H1 (cell line): ENCODE results near the gene PRKCA. TPM values are rescaled to one million over a fixed set of nuclear protein-coding genes. Genes with fewer than 3 reads are reported as not detected.

Experiments
- CTCF ChIA-PET: fragments of 300-600 bp; sonication (Branson Sonifier 250); formaldehyde crosslinking; loops from one replicate; lab custom pipeline; 2021; ENCODE audit not compliant: partially characterized antibody; lab: Charles Lee
- POLR2A ChIA-PET: fragments of 300-600 bp; sonication (Branson Sonifier 250); formaldehyde crosslinking; loops from one replicate; lab custom pipeline; 2021; ENCODE audit warnings: inconsistent platforms; ENCODE audit not compliant: partially characterized antibody; lab: Charles Lee
- DNase-seq, 2 experiments: peaks; one replicate each; pipeline versions ENCODE4 v3.0.0 to v3.0.0-alpha.2; 2010 to 2022; ENCODE audit warnings: low spot score in 2 of 2, low read depth in 1 of 2, mixed read lengths in 1 of 2
- FAIRE-seq: peaks from 2 replicates; lab custom pipeline; 2011; peaks lifted over from hg19 to GRCh38; lab: Jason Lieb, UNC
- H2AFZ ChIP-seq: 2 replicates; pipeline ENCODE4 v1.8.1; 2012; ENCODE audit warnings: low read length, inconsistent platforms
- H2AK5ac ChIP-seq: 2 replicates; pipeline ENCODE4 v1.6.1; 2013; ENCODE audit warnings: low read depth, low read length
- H2BK120ac ChIP-seq: replicated peaks from 2 replicates; pipeline ENCODE3; 2013; ENCODE audit warnings: low read depth, low read length, inconsistent platforms
- H2BK12ac ChIP-seq: 2 replicates; pipeline ENCODE4 v1.6.1; 2013; ENCODE audit warnings: low read depth, low read length
- H2BK15ac ChIP-seq: 2 replicates; pipeline ENCODE4 v1.6.1; 2013; ENCODE audit warnings: low read length
- H2BK20ac ChIP-seq: 2 replicates; pipeline ENCODE4 v1.6.1; 2013; ENCODE audit warnings: low read length
- H2BK5ac ChIP-seq: 2 replicates; pipeline ENCODE4 v1.6.1; 2013; ENCODE audit warnings: low read depth, low read length
- H3K14ac ChIP-seq: 2 replicates; pipeline ENCODE4 v1.6.1; 2013; ENCODE audit warnings: inconsistent platforms; ENCODE audit not compliant: insufficient read length
- H3K18ac ChIP-seq: 2 replicates; pipeline ENCODE4 v1.6.1; 2013; ENCODE audit warnings: low read length; ENCODE audit errors: extremely low read depth
- H3K23ac ChIP-seq: 2 replicates; pipeline ENCODE4 v1.6.1; 2013; ENCODE audit warnings: inconsistent platforms; ENCODE audit not compliant: insufficient read length
- H3K23me2 ChIP-seq: 2 replicates; pipeline ENCODE4 v1.6.1; 2013; ENCODE audit warnings: low read depth, low read length
- H3K27ac ChIP-seq: 2 replicates; pipeline ENCODE4 v1.6.1; 2011; ENCODE audit warnings: low read depth, low read length, inconsistent platforms
- H3K27me3 ChIP-seq, 4 experiments: replicated peaks in 1 of 4; 1 replicate in 1 of 4; 2 replicates in 3 of 4; pipeline versions ENCODE4 v1.6.1 to v1.8.1; 2011 to 2013; ENCODE audit warnings: low read length in 3 of 4, mild to moderate bottlenecking in 3 of 4, inconsistent platforms in 2 of 4, mixed read lengths in 2 of 4, moderate library complexity in 1 of 4; ENCODE audit not compliant: control insufficient read depth in 3 of 4, insufficient read depth in 3 of 4; ENCODE audit errors: extremely low read depth in 1 of 4
- H3K36me3 ChIP-seq, 4 experiments: 2 replicates each; pipeline versions ENCODE4 v1.6.1 to v1.8.1; 2011 to 2013; ENCODE audit warnings: mild to moderate bottlenecking in 4 of 4, low read length in 3 of 4, moderate library complexity in 2 of 4, control low read depth in 1 of 4, inconsistent platforms in 1 of 4; ENCODE audit not compliant: insufficient read depth in 4 of 4, control insufficient read depth in 2 of 4
- H3K4ac ChIP-seq: replicated peaks from 2 replicates; pipeline ENCODE3; 2013; ENCODE audit warnings: low read length, low read depth, mixed read lengths, inconsistent platforms; ENCODE audit not compliant: insufficient read length
- H3K4me1 ChIP-seq, 4 experiments: replicated peaks in 1 of 4; 1 replicate in 1 of 4; 2 replicates in 3 of 4; pipeline versions ENCODE4 v1.6.1 to v1.8.1; 2011 to 2013; ENCODE audit warnings: low read length in 3 of 4, inconsistent platforms in 2 of 4, mixed read lengths in 1 of 4; ENCODE audit not compliant: insufficient read depth in 4 of 4, control insufficient read depth in 3 of 4
- H3K4me2 ChIP-seq, 2 experiments: 2 replicates each; pipeline versions ENCODE4 v1.6.1 to v1.8.1; 2011 to 2013; ENCODE audit warnings: low read depth in 2 of 2, low read length in 2 of 2, control low read depth in 1 of 2, inconsistent platforms in 1 of 2, mild to moderate bottlenecking in 1 of 2; ENCODE audit not compliant: insufficient read depth in 1 of 2
- H3K4me3 ChIP-seq, 4 experiments: fragments of 200-600, 300-600 bp in 1 of 4; sonication (generic), shearing (Covaris generic), sonication (Bioruptor Twin) in 1 of 4; 2 replicates each; pipeline versions ENCODE4 v1.5.1 to v1.8.1; 2011 to 2016; ENCODE audit warnings: low read length in 4 of 4, low read depth in 3 of 4, control low read depth in 2 of 4, inconsistent platforms in 2 of 4, mild to moderate bottlenecking in 2 of 4, mixed read lengths in 1 of 4, moderate library complexity in 1 of 4; ENCODE audit not compliant: insufficient read depth in 2 of 4; ENCODE audit errors: extremely low read depth in 1 of 4
- H3K56ac ChIP-seq: replicated peaks from 2 replicates; pipeline ENCODE3; 2013; ENCODE audit warnings: low read depth, mild to moderate bottlenecking, mixed read lengths, low read length, inconsistent platforms; ENCODE audit not compliant: insufficient read length
- H3K79me1 ChIP-seq: 2 replicates; pipeline ENCODE4 v1.6.1; 2013; ENCODE audit warnings: low read depth, low read length, control low read depth
- H3K79me2 ChIP-seq, 2 experiments: 2 replicates each; pipeline versions ENCODE4 v1.6.1 to v1.8.1; 2012 to 2013; ENCODE audit warnings: low read length in 2 of 2, mild to moderate bottlenecking in 2 of 2, inconsistent platforms in 1 of 2; ENCODE audit not compliant: insufficient read depth in 2 of 2, control insufficient read depth in 1 of 2
- H3K9ac ChIP-seq, 4 experiments: replicated peaks in 1 of 4; 1 replicate in 1 of 4; 2 replicates in 3 of 4; pipeline versions ENCODE4 v1.6.1 to v1.8.1; 2011 to 2013; ENCODE audit warnings: low read depth in 3 of 4, low read length in 3 of 4, control low read depth in 2 of 4, mild to moderate bottlenecking in 2 of 4, moderate library complexity in 2 of 4, inconsistent platforms in 1 of 4; ENCODE audit errors: extremely low read depth in 1 of 4
- H3K9me3 ChIP-seq, 2 experiments: 2 replicates each; pipeline versions ENCODE4 v1.6.1 to v1.8.1; 2012 to 2013; ENCODE audit warnings: mild to moderate bottlenecking in 2 of 2, moderate library complexity in 2 of 2, control low read depth in 1 of 2, inconsistent platforms in 1 of 2, low read depth in 1 of 2, low read length in 1 of 2, mixed read lengths in 1 of 2; ENCODE audit not compliant: insufficient read depth in 2 of 2
- H4K20me1 ChIP-seq, 2 experiments: replicated peaks in 1 of 2; 2 replicates each; pipeline versions ENCODE3 to v1.8.1; 2011 to 2013; ENCODE audit warnings: inconsistent platforms in 2 of 2, low read length in 2 of 2, mild to moderate bottlenecking in 1 of 2; ENCODE audit not compliant: insufficient read depth in 2 of 2, control insufficient read depth in 1 of 2
- H4K5ac ChIP-seq: 2 replicates; pipeline ENCODE4 v1.6.1; 2013; ENCODE audit warnings: low read length, low read depth, mixed read lengths, inconsistent platforms; ENCODE audit not compliant: insufficient read length
- H4K8ac ChIP-seq: 2 replicates; pipeline ENCODE4 v1.8.0; 2013; ENCODE audit warnings: mild to moderate bottlenecking, moderate library complexity, low read length, inconsistent platforms; ENCODE audit not compliant: insufficient read depth; ENCODE audit errors: extremely low read depth
- H4K91ac ChIP-seq: replicated peaks from 2 replicates; pipeline ENCODE3; 2013; ENCODE audit warnings: low read length, mixed read lengths, inconsistent platforms; ENCODE audit not compliant: insufficient read length
- BACH1 ChIP-seq: IDR thresholded peaks from 2 replicates; pipeline ENCODE4 v1.6.1; 2012; ENCODE audit warnings: low read length, improper control_type of control experiment
- SP4 ChIP-seq: IDR thresholded peaks from 2 replicates; pipeline ENCODE4 v1.6.1; 2012; ENCODE audit warnings: low read length, inconsistent platforms
- whole genome bisulfite sequencing, 2 experiments: shearing (Covaris generic) in 1 of 2; methylation state at CpG; one replicate each; pipeline versions ENCODE4 v1.1.6 to v1.1.7; 2013 to 2015; ENCODE audit warnings: low lambda C conversion rate in 2 of 2, mixed read lengths in 2 of 2, inconsistent platforms in 1 of 2, low coverage in 1 of 2, missing lambda C conversion rate in 1 of 2; ENCODE audit not compliant: insufficient replicate concordance in 2 of 2, insufficient coverage in 1 of 2, insufficient read length in 1 of 2; ENCODE audit errors: extremely low coverage in 1 of 2, missing lambda C conversion rate in 1 of 2; 5-methylcytosine and 5-hydroxymethylcytosine counted together
- polyA plus RNA-seq, 7 experiments: library from polyadenylated mRNA; depleted of rRNA in 3 of 7; stranded (reverse) in 5 of 7; unstranded in 2 of 7; fragments of >200 nt in 5 of 7; fragments of 200-250 nt in 2 of 7; gene quantifications; 1 replicate in 5 of 7; 2 replicates in 1 of 7; 4 replicates in 1 of 7; pipeline versions ENCODE4 v1.2.1 to v1.2.3, GENCODE V29; 2011 to 2013; ENCODE audit warnings: missing spikeins in 2 of 7, mixed read lengths in 2 of 7
- total RNA-seq: library from RNA; stranded (reverse); fragmentation: NEBNext Ultra II Directional; extraction: Animal tissue kit (Norgen Biotek cat#: 25700); gene quantifications from 2 replicates; pipeline ENCODE4 v1.2.1, GENCODE V29; 2021

The PRKCA gene
- total and polyA plus RNA-seq, 2 of the 8 experiments (the other 6 are each of a cell fraction or from before 2014, with no cell fraction given): 5.8 to 17.8 TPM

DNA sequence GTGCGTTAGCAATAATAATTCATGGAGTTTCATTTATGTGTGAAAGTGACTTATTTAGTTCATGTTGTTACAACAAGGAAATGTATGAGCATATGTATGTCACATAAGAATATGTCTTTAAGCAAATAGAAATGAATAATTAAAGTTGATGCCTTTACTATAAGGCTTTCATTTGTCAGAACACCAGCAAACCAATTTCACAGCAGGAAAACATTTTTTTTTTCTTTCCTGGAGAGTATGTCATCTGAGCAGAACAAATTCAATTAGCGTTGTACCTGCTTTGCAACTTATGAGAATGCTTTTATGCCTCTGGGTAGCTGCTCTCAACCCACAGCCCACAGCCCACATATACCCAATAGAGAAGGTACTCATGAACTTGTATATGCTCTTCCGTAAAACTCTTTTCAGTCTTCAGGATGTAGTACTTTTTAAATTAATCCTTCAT is 46.9 kb upstream of the PRKCA start:
- no peak overlapping the region for H4K91ac ChIP-seq
- no peaks in the 10 kb centered on the region for H3K36me3 ChIP-seq
- H3K4ac ChIP-seq: no peak overlapping the region
- no peak overlapping the region for H4K5ac ChIP-seq
- CTCF ChIA-PET: interaction anchor here (0.7 to 2.4 kb wide), 15 partner anchors 12 to 418 kb away, joined by 3 to 10 read pairs (median 4); no protein-coding TSS in a partner anchor
- H3K18ac ChIP-seq: no peak overlapping the region
- no peaks in the 10 kb centered on the region for H3K27me3 ChIP-seq
- H2BK120ac ChIP-seq: no peak overlapping the region
- H3K4me1 ChIP-seq: no peaks in the 10 kb centered on the region
- H3K79me2 ChIP-seq: no peaks in the 10 kb centered on the region
- TF ChIP-seq SP4 (no peak), BACH1 (no peak)
- no peaks in the 10 kb centered on the region for H3K23me2 ChIP-seq
- no peaks in the 10 kb centered on the region for H4K20me1 ChIP-seq
- no peak overlapping the region for H3K14ac ChIP-seq
- no peak overlapping the region for H2BK15ac ChIP-seq
- H3K23ac ChIP-seq: no peak overlapping the region
- DNase-seq (no peak), FAIRE-seq (no peak)
- H2AK5ac ChIP-seq: no peak overlapping the region
- POLR2A ChIA-PET: no interaction called here
- no peak overlapping the region for H2BK5ac ChIP-seq
- H2BK20ac ChIP-seq: no peak overlapping the region
- no peak overlapping the region for H3K56ac ChIP-seq
- H2AFZ ChIP-seq: no peak overlapping the region
- no peaks in the 10 kb centered on the region for H3K79me1 ChIP-seq
- no peak overlapping the region for H2BK12ac ChIP-seq
- no peak overlapping the region for H3K27ac ChIP-seq
- 91% methylated on average over 3 of the region's 3 CpGs; no CpG with 5 or more reads in 1 of the 2 experiments for WGBS, 2 experiments
- no peak overlapping the region for H3K4me2 ChIP-seq
- no peak overlapping the region for H4K8ac ChIP-seq
- H3K9me3 ChIP-seq: no peaks in the 10 kb centered on the region
- no peak overlapping the region for H3K4me3 ChIP-seq
- H3K9ac ChIP-seq: no peak overlapping the region
